NCI-H1417 (cell line): Measurements from ENCODE around the gene ATOSA.

Experiments
- DNase-seq, 3 experiments: peaks; one replicate each; lab custom pipeline; 2025; lab: John Stamatoyannopoulos, UW

Gene ATOSA

DNA sequence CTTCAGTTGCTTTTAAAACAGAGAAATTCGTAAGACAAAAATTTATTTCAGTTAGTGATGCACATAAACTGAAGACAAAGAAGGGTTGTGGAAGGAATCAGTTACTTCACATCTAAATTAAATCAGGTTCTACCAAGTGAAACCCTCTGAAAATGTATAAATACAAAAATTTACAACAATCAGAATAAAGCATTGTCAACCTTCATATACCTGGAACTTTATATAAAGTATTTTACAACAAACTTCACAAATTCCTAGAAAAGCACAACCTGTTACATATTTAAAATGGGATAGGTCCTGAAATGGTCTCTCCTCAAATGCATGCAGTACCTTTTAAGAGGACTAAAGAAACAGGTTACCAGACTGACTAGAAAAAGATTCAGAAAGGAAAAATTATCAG is 26.9 kb downstream of the ATOSA start:
- DNase-seq: no peak

DNA sequence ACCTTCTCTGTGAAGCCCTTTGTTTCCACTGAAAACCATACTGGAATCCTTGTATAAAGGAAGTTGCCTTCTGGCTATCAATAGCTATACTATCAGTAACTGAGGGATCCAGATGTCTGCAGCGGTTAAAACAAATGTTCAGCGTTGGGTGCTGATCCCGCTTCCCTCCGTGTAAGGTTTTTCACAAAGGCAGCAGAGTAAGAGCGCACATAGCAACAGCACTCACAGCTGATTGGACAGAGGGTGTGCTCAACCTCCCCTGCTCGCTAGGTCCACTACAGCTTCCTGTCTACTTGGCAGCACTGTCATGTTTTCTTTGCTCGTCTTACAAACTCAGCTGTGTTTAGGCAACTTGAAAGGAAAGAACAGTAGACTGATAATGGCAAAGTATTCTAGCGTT is 27.3 kb downstream of the ATOSA start:
- DNase-seq: peak in 2 of 3 experiments; percentile 46 to 82

DNA sequence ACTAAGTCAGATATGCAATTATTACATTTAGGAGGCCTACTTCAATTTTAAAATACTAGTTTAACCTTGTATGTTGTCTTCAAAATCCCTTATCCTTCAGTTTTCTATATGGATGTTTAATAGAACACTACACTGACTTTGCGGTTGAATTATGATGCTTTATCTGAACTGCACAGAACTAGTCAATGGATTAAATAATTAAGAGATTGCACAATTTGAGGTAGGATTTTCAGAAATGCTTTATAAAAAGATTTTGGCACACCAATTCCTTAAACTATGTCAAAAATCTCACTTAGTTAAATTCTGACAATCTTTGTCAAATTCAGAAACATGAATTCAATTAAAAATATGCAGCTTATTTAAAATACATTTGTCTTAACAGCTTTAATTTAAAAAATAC is 28.1 kb downstream of the ATOSA start:
- DNase-seq: no peak

DNA sequence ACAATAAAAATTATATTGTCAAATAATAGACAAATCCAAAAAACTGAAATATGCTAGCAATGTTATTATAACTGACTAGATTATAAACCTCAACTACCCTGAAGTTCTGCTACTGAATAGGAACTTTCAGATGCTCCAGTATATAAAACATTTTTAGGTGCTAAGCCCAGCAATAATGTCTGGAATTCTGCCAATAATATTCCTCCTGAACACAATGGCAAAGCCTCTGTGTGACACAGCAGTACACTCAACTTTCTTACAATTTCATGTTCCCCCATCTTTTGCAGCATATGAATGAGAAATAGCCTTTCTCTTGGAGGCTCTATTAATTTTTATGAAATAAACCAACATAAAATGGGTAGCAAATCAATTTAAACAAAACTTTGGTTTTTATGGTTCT is 29.5 kb downstream of the ATOSA start:
- DNase-seq: peak in 1 of 3 experiments; percentile 7

DNA sequence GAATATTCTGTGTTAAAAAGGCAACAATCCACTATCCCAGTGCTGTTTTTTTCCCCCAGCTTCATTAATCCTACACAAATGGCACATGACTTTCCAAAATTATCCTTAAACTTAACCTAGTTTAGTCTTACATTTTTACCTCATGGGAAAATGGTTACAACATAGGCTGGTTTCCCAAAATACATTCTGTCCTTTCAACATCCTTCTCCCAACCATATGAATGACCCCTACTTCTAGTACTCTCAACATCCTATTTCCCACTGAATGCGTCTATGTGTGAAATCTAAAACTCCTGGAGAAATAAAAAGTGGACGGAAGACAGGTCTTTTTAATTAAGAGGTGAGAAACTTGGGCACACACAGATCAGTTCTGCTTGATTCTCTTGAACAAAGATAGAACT is 33.3 kb downstream of the ATOSA start:
- DNase-seq: no peak

DNA sequence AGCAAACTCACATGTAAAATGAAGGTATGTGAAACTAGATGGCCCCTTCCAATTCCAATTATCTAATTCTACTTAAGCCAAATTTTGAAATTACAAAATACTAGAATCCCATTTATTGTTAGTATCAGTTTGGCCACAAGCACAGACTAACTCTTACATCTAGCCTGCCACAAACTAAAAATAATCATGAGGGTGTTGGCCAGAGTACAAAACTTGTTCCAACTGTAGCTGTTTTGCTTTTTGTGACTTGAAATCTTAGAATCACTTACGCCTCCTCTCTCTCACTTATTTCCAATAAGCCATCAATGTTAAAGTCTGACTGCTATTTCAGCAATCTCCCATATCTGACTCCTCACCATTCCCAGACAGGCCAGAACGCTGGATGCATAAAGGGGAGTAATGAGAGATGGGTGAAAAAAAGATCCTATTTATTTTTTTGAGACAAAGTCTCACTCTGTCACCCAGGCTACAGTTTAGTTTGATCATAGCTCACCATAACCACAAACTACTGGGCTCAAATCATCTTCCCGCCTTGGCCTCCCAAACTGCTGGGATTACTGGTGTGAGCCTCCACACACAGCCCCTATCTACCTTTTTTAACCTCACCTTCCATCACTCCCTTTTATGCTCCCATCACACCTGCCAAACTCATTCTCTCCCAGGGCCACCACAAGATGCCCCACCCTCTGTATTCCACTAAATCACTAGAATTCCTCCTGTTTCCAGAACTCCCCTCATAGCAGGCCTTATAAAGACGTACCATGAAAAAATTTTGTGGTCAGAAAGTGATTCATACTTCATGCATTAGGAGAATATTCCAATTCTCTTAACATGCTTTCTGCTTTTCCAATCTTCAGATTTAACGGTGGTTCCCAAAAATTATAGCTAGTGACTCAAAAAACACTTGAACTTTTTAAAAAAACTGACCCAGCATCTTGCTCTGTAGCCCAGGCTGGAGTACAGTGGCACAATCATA is 36.5 kb downstream of the ATOSA start:
- no peak for DNase-seq

DNA sequence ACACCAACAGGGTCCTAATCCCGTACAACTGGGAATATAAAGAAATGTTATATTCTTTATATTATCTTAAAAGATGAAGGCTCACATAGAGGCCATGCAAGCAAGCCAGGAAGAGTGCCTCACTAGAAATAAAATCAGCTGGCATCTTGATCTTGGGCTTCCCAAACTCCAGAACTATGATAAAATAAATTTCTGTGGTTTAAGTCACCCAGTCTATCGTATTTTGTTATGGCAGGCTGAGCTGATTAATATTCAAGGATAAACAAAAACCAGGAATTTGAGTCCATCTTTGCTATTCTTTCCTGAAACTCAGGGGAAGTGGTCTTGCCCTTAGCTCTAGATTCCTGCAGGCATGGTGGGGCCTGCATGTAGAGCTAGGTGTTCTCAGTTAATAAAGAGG is 42.7 kb downstream of the ATOSA start:
- DNase-seq: no peak

DNA sequence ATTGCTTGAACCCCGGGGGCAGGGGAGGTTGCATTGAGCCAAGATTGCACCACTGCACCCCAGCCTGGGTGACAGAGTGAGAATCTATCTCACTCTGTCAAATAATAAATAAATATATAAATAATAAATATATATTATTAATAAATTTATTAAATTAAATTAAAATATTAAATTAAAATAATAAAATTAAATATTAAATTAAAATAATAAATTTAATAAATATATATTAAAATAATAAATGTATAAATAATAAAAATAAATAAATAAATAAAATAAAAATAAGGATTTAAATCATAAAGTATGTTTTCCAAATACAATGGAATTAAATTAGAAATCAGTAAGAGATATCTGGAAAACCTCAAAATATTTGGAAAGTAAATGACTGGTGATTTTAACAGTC is 43.3 kb downstream of the ATOSA start:
- DNase-seq: no peak
